HepG2 (cell line): ENCODE results near the gene ZNF213. TPM values are rescaled to one million over a fixed set of nuclear protein-coding genes. Genes with fewer than 3 reads are reported as not detected.

Experiments
- CCAR2 ChIP-seq: fragments of 200-400 bp; formaldehyde crosslinking; optimal IDR thresholded peaks from 2 replicates; pipeline ENCODE3; 2018; ENCODE audit warnings: low read depth, mild to moderate bottlenecking, low read length, moderate library complexity
- ELF1 ChIP-seq: sonication (generic); formaldehyde crosslinking; IDR thresholded peaks from 2 replicates; pipeline ENCODE4 v1.4.0; 2020; ENCODE audit warnings: missing genetic modification reagents
- FOXM1 ChIP-seq: sonication (generic); formaldehyde crosslinking; IDR thresholded peaks from 2 replicates; pipeline ENCODE4 v1.5.0; 2020; ENCODE audit warnings: missing genetic modification reagents
- GPN1 ChIP-seq: sonication (generic); formaldehyde crosslinking; IDR thresholded peaks from 2 replicates; pipeline ENCODE4 v1.5.1; 2020; ENCODE audit warnings: missing genetic modification reagents, borderline replicate concordance
- KLF12 ChIP-seq: sonication (generic); formaldehyde crosslinking; IDR thresholded peaks from 2 replicates; pipeline ENCODE4 v1.4.0; 2020; ENCODE audit warnings: missing genetic modification reagents, borderline replicate concordance
- LCORL ChIP-seq, 2 experiments: fragments of 450-650 bp in 1 of 2; sonication (generic) in 1 of 2; formaldehyde crosslinking in 1 of 2; IDR thresholded peaks; 2 replicates each; pipeline versions ENCODE4 v1.5.0 to v1.6.1; 2017 to 2020; ENCODE audit warnings: antibody characterized with exemption in 1 of 2, missing genetic modification reagents in 1 of 2
- MED8 ChIP-seq: sonication (generic); formaldehyde crosslinking; IDR thresholded peaks from 2 replicates; pipeline ENCODE4 v1.8.1; 2023; ENCODE audit warnings: mild to moderate bottlenecking, missing genetic modification reagents; ENCODE audit not compliant: insufficient replicate concordance
- MIXL1 ChIP-seq: IDR thresholded peaks from 2 replicates; pipeline ENCODE4 v1.6.1; 2016
- MLLT10 ChIP-seq: sonication (generic); formaldehyde crosslinking; IDR thresholded peaks from 2 replicates; pipeline ENCODE4 v1.4.0; 2020; ENCODE audit warnings: missing genetic modification reagents
- NRL ChIP-seq: sonication (generic); formaldehyde crosslinking; IDR thresholded peaks from 2 replicates; pipeline ENCODE4 v1.5.0; 2020; ENCODE audit warnings: missing genetic modification reagents, mild to moderate bottlenecking, moderate library complexity, borderline replicate concordance
- POLR2G ChIP-seq: fragments of 200-400 bp; formaldehyde crosslinking; IDR thresholded peaks from 2 replicates; pipeline ENCODE4 v1.6.1; 2018; ENCODE audit warnings: mild to moderate bottlenecking, low read depth, low read length, moderate library complexity
- RARG ChIP-seq: sonication (generic); formaldehyde crosslinking; IDR thresholded peaks from 2 replicates; pipeline ENCODE4 v1.4.0; 2020; ENCODE audit warnings: low read depth, mild to moderate bottlenecking, missing genetic modification reagents
- RXRA ChIP-seq: sonication (generic); formaldehyde crosslinking; IDR thresholded peaks from 2 replicates; pipeline ENCODE4 v1.5.1; 2020; ENCODE audit warnings: missing genetic modification reagents
- SMC3 ChIP-seq: IDR thresholded peaks from 2 replicates; pipeline ENCODE4 v1.6.1; 2011; ENCODE audit warnings: low read length, improper control_type of control experiment
- ZNF17 ChIP-seq: sonication (generic); formaldehyde crosslinking; IDR thresholded peaks from 2 replicates; pipeline ENCODE4 v1.5.0; 2020; ENCODE audit warnings: mild to moderate bottlenecking, missing genetic modification reagents
- ZNF20 ChIP-seq: sonication (generic); formaldehyde crosslinking; IDR thresholded peaks from 2 replicates; pipeline ENCODE4 v1.4.0; 2020; ENCODE audit warnings: mild to moderate bottlenecking, moderate library complexity, missing genetic modification reagents
- ZNF572 ChIP-seq: sonication (generic); formaldehyde crosslinking; IDR thresholded peaks from 2 replicates; pipeline ENCODE4 v1.5.1; 2020; ENCODE audit warnings: mild to moderate bottlenecking, missing genetic modification reagents
- ZNF672 ChIP-seq: sonication (generic); formaldehyde crosslinking; IDR thresholded peaks from 2 replicates; pipeline ENCODE4 v1.8.1; 2022; ENCODE audit warnings: missing genetic modification reagents
- ZNF691 ChIP-seq: sonication (generic); formaldehyde crosslinking; IDR thresholded peaks from 2 replicates; pipeline ENCODE4 v1.4.0; 2020; ENCODE audit warnings: missing genetic modification reagents, low read depth, mild to moderate bottlenecking, borderline replicate concordance
- ZNF788 ChIP-seq: sonication (generic); formaldehyde crosslinking; IDR thresholded peaks from 2 replicates; pipeline ENCODE4 v1.5.0; 2020; ENCODE audit warnings: mild to moderate bottlenecking, missing genetic modification reagents, borderline replicate concordance
- polyA plus RNA-seq, 8 experiments: library from polyadenylated mRNA; depleted of rRNA in 3 of 8; stranded (reverse) in 7 of 8; unstranded in 1 of 8; fragments of >200 nt; fragmentation: Illumina TruSeq in 4 of 8; extraction: Trizol in 4 of 8; gene quantifications; 2 replicates each; pipeline versions ENCODE4 v1.2.1 to v1.2.3, GENCODE V29; 2011 to 2016; ENCODE audit warnings: low read depth in 4 of 8, missing spikeins in 1 of 8, mixed read lengths in 1 of 8; ENCODE audit not compliant: insufficient read depth in 1 of 8
- total RNA-seq, 5 experiments: library from RNA; depleted of rRNA; stranded (reverse); fragments of >200 nt; fragmentation: Illumina TruSeq; extraction: Trizol; gene quantifications; 2 replicates each; pipeline ENCODE4 v1.2.3, GENCODE V29; 2016; ENCODE audit warnings: low read depth in 1 of 5
- TF ChIP-seq, protein P1 (sequence below): sonication (generic); formaldehyde crosslinking; IDR thresholded peaks from 2 replicates; pipeline ENCODE4 v1.4.0; 2020; ENCODE audit warnings: mild to moderate bottlenecking, missing genetic modification reagents, borderline replicate concordance
- TF ChIP-seq, protein P2 (sequence below): sonication (generic); formaldehyde crosslinking; conservative IDR thresholded peaks from 2 replicates; pipeline ENCODE4 v1.4.0; 2020; ENCODE audit warnings: missing genetic modification reagents
- TF ChIP-seq, protein P3 (sequence below): sonication (generic); formaldehyde crosslinking; IDR thresholded peaks from 2 replicates; pipeline ENCODE4 v1.4.0; 2020; ENCODE audit warnings: missing genetic modification reagents, borderline replicate concordance

Gene ZNF213
- total and polyA plus RNA-seq, 2 of the 13 experiments (the other 11 are each of a cell fraction or from before 2014, with no cell fraction given): 0.59 to 0.97 TPM

DNA sequence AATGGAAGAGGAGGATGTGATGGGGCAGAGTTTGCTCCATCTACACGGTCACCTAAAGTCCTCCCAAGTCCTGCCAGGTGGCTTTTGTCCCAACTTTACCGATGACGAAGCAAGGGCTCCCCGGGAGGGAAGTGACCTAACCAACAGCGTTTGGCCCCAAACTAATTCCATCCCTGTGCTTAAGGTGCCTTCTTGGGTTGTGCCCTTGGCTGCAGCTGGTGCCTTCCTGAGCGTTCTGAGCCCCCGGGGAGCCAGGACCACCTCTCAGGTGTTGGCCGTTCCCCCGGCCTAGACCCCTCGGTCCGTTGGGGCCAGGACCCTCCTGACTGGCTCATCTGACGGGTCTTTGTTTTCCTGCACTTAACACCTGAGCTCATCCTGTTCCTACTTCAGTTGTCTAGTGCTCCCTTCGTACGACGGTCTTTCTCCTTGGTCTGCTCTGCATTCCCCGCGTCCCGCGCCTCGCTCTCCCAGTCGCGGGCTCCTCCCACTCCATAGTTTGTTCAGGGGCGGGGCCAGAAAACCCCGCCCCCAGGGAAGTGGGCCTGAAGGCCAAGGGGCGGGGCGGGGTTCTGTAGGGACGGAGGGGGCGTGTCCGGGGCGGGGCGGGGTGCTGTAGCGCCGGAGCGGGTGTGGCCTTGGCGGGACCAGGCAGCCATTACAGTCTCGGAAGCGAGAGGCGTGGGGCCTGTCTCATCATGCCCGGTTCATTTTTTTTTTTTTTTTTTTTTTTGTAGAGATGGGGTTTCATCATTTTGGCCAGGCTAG, 34.9 kb upstream of the ZNF213 start (continued):
- TF ChIP-seq LCORL (IDR thresholded peaks at IDR 0.05) (no peak), LCORL (CRISPR knock-in tag; IDR thresholded peaks at IDR 0.05) (0 out of 2 replicates have a peak, but pooled peaks have one; percentile 43), MED8 (CRISPR knock-in tag) (no peak), ZNF672 (CRISPR knock-in tag) (no peak), ELF1 (CRISPR knock-in tag) (no peak), SMC3 (no peak), ZNF788 (peak; percentile 37; the same call in 1 of the 2 replicates), NRL (CRISPR knock-in tag) (peak; percentile 66; the same call in 1 of the 2 replicates), FOXM1 (CRISPR knock-in tag) (no peak), MLLT10 (no peak), MIXL1 (CRISPR knock-in tag) (no peak), ZNF572 (CRISPR knock-in tag) (0 out of 2 replicates have a peak, but pooled peaks have one; percentile 16), ZNF20 (CRISPR knock-in tag) (no peak), RXRA (CRISPR knock-in tag) (no peak), POLR2G (0 out of 2 replicates have a peak, but pooled peaks have one; percentile 31), KLF12 (no peak), ZNF17 (no peak), RARG (CRISPR knock-in tag) (no peak), CCAR2 (no peak), GPN1 (no peak), ZNF691 (CRISPR knock-in tag) (no peak)
- TF ChIP-seq, protein P1, sequence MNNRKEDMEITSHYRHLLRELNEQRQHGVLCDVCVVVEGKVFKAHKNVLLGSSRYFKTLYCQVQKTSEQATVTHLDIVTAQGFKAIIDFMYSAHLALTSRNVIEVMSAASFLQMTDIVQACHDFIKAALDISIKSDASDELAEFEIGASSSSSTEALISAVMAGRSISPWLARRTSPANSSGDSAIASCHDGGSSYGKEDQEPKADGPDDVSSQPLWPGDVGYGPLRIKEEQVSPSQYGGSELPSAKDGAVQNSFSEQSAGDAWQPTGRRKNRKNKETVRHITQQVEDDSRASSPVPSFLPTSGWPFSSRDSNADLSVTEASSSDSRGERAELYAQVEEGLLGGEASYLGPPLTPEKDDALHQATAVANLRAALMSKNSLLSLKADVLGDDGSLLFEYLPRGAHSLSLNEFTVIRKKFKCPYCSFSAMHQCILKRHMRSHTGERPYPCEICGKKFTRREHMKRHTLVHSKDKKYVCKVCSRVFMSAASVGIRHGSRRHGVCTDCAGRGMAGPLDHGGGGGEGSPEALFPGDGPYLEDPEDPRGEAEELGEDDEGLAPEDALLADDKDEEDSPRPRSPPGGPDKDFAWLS (CRISPR knock-in tag): no peak
- TF ChIP-seq, protein P2, sequence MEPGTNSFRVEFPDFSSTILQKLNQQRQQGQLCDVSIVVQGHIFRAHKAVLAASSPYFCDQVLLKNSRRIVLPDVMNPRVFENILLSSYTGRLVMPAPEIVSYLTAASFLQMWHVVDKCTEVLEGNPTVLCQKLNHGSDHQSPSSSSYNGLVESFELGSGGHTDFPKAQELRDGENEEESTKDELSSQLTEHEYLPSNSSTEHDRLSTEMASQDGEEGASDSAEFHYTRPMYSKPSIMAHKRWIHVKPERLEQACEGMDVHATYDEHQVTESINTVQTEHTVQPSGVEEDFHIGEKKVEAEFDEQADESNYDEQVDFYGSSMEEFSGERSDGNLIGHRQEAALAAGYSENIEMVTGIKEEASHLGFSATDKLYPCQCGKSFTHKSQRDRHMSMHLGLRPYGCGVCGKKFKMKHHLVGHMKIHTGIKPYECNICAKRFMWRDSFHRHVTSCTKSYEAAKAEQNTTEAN: no peak
- TF ChIP-seq, protein P3, sequence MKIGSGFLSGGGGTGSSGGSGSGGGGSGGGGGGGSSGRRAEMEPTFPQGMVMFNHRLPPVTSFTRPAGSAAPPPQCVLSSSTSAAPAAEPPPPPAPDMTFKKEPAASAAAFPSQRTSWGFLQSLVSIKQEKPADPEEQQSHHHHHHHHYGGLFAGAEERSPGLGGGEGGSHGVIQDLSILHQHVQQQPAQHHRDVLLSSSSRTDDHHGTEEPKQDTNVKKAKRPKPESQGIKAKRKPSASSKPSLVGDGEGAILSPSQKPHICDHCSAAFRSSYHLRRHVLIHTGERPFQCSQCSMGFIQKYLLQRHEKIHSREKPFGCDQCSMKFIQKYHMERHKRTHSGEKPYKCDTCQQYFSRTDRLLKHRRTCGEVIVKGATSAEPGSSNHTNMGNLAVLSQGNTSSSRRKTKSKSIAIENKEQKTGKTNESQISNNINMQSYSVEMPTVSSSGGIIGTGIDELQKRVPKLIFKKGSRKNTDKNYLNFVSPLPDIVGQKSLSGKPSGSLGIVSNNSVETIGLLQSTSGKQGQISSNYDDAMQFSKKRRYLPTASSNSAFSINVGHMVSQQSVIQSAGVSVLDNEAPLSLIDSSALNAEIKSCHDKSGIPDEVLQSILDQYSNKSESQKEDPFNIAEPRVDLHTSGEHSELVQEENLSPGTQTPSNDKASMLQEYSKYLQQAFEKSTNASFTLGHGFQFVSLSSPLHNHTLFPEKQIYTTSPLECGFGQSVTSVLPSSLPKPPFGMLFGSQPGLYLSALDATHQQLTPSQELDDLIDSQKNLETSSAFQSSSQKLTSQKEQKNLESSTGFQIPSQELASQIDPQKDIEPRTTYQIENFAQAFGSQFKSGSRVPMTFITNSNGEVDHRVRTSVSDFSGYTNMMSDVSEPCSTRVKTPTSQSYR (CRISPR knock-in tag): no peak
